H9 (cell line): ENCODE results near the gene FAM53B. TPM values are rescaled to one million over a fixed set of nuclear protein-coding genes. Genes with fewer than 3 reads are reported as not detected.

Source experiments
- DNase-seq: peaks from one replicate; pipeline ENCODE4 v3.0.0-alpha.2; 2017
- H2AFZ ChIP-seq: one replicate; pipeline ENCODE4 v1.6.1; 2013; ENCODE audit warnings: mild to moderate bottlenecking, low read length, control low read depth, moderate library complexity
- H2AK5ac ChIP-seq: 2 replicates; pipeline ENCODE4 v1.6.1; 2013; ENCODE audit warnings: low read length, control low read depth, mixed read lengths; ENCODE audit not compliant: insufficient read length
- H2BK120ac ChIP-seq: one replicate; pipeline ENCODE4 v1.6.1; 2013; ENCODE audit warnings: low read depth, mild to moderate bottlenecking, low read length, control low read depth, inconsistent platforms; ENCODE audit not compliant: poor library complexity, severe bottlenecking
- H2BK12ac ChIP-seq: 2 replicates; pipeline ENCODE4 v1.6.1; 2013; ENCODE audit warnings: low read length, control low read depth, mixed read lengths, low read depth; ENCODE audit not compliant: insufficient read length
- H2BK15ac ChIP-seq: 2 replicates; pipeline ENCODE4 v1.6.1; 2013; ENCODE audit warnings: low read depth, low read length, control low read depth
- H2BK20ac ChIP-seq: one replicate; pipeline ENCODE4 v1.6.1; 2013; ENCODE audit warnings: low read depth, mild to moderate bottlenecking, low read length, control low read depth, inconsistent platforms; ENCODE audit not compliant: poor library complexity, severe bottlenecking
- H2BK5ac ChIP-seq: 2 replicates; pipeline ENCODE4 v1.6.1; 2013; ENCODE audit warnings: low read length, control low read depth, mixed read lengths; ENCODE audit not compliant: insufficient read length
- H3K14ac ChIP-seq: 2 replicates; pipeline ENCODE4 v1.6.1; 2013; ENCODE audit warnings: low read length, control low read depth; ENCODE audit not compliant: insufficient read depth
- H3K18ac ChIP-seq: 2 replicates; pipeline ENCODE4 v1.6.1; 2013; ENCODE audit warnings: low read depth, mild to moderate bottlenecking, mixed read lengths, low read length, control low read depth; ENCODE audit not compliant: insufficient read length
- H3K23ac ChIP-seq: 2 replicates; pipeline ENCODE4 v1.6.1; 2013; ENCODE audit warnings: low read length, control low read depth, mixed read lengths, low read depth; ENCODE audit not compliant: insufficient read length
- H3K23me2 ChIP-seq: 2 replicates; pipeline ENCODE4 v1.6.1; 2013; ENCODE audit warnings: low read depth, mild to moderate bottlenecking, mixed read lengths, low read length, control low read depth; ENCODE audit not compliant: insufficient read length, poor library complexity, severe bottlenecking
- H3K27ac ChIP-seq: 2 replicates; pipeline ENCODE4 v1.5.1; 2013; ENCODE audit warnings: low read length, control low read depth, mixed read lengths, low read depth; ENCODE audit not compliant: insufficient read length
- H3K27me3 ChIP-seq: 2 replicates; pipeline ENCODE4 v1.6.1; 2013; ENCODE audit warnings: low read length, control low read depth, inconsistent platforms; ENCODE audit not compliant: insufficient read depth
- H3K4ac ChIP-seq: 2 replicates; pipeline ENCODE4 v1.6.1; 2013; ENCODE audit warnings: low read depth, mild to moderate bottlenecking, control low read depth, inconsistent platforms, low read length, moderate library complexity
- H3K4me1 ChIP-seq: 2 replicates; pipeline ENCODE4 v1.6.1; 2013; ENCODE audit warnings: low read length, control low read depth, inconsistent platforms; ENCODE audit not compliant: insufficient read depth
- H3K4me2 ChIP-seq: 2 replicates; pipeline ENCODE4 v1.6.1; 2013; ENCODE audit warnings: low read length, control low read depth, mixed read lengths; ENCODE audit not compliant: insufficient read length, insufficient read depth
- H3K56ac ChIP-seq: 2 replicates; pipeline ENCODE4 v1.6.1; 2013; ENCODE audit warnings: low read depth, mild to moderate bottlenecking, mixed read lengths, low read length, control low read depth; ENCODE audit not compliant: insufficient read length
- H3K79me1 ChIP-seq: 2 replicates; pipeline ENCODE4 v1.6.1; 2013; ENCODE audit warnings: low read depth, mild to moderate bottlenecking, moderate library complexity, low read length, control low read depth, inconsistent platforms; ENCODE audit not compliant: insufficient read depth, poor library complexity, severe bottlenecking
- H3K79me2 ChIP-seq: 2 replicates; pipeline ENCODE4 v1.6.1; 2013; ENCODE audit warnings: low read length, control low read depth, inconsistent platforms; ENCODE audit not compliant: insufficient read depth
- H3K9ac ChIP-seq: 2 replicates; pipeline ENCODE4 v1.6.1; 2013; ENCODE audit warnings: low read length, control low read depth, mixed read lengths; ENCODE audit not compliant: insufficient read length; ENCODE audit errors: extremely low read depth
- H3K9me3 ChIP-seq: one replicate; pipeline ENCODE4 v1.6.1; 2013; ENCODE audit warnings: low read depth, low read length, inconsistent platforms; ENCODE audit not compliant: control insufficient read depth
- H3T11ph ChIP-seq: one replicate; pipeline ENCODE4 v1.6.1; 2013; ENCODE audit warnings: mild to moderate bottlenecking, low read length, control low read depth, inconsistent platforms
- H4K20me1 ChIP-seq: one replicate; pipeline ENCODE4 v1.6.1; 2013; ENCODE audit not compliant: control insufficient read depth, insufficient read length, insufficient read depth
- H4K5ac ChIP-seq: 2 replicates; pipeline ENCODE4 v1.6.1; 2013; ENCODE audit warnings: low read depth, mild to moderate bottlenecking, mixed read lengths, low read length, control low read depth; ENCODE audit not compliant: insufficient read length
- H4K8ac ChIP-seq: replicated peaks from 2 replicates; pipeline ENCODE4 v1.6.1; 2013; ENCODE audit warnings: low read length, control low read depth, mixed read lengths, low read depth; ENCODE audit not compliant: insufficient read length
- H4K91ac ChIP-seq: 2 replicates; pipeline ENCODE4 v1.6.1; 2013; ENCODE audit warnings: low read depth, mild to moderate bottlenecking, moderate library complexity, mixed read lengths, low read length, control low read depth; ENCODE audit not compliant: insufficient read length
- H3K27ac Mint-ChIP-seq, 3 experiments: 2 replicates in 2 of 3; 3 replicates in 1 of 3; pipeline ENCODE4 v1.8.0; 2020 to 2021; ENCODE audit warnings: mixed read lengths in 3 of 3, mild to moderate bottlenecking in 1 of 3, moderate library complexity in 1 of 3
- H3K27me3 Mint-ChIP-seq: 2 replicates; pipeline ENCODE4 v1.8.0; 2021; ENCODE audit warnings: low read depth, mild to moderate bottlenecking, moderate library complexity, mixed read lengths
- H3K36me3 Mint-ChIP-seq, 3 experiments: 2 replicates in 2 of 3; 3 replicates in 1 of 3; pipeline ENCODE4 v1.8.0; 2020 to 2021; ENCODE audit warnings: low read depth in 3 of 3, mixed read lengths in 3 of 3; ENCODE audit not compliant: insufficient read depth in 1 of 3
- H3K4me1 Mint-ChIP-seq, 2 experiments: 2 replicates each; pipeline ENCODE4 v1.8.0; 2020; ENCODE audit warnings: mixed read lengths in 2 of 2
- H3K4me3 Mint-ChIP-seq, 2 experiments: 2 replicates in 1 of 2; 3 replicates in 1 of 2; pipeline ENCODE4 v1.8.0; 2020 to 2021; ENCODE audit warnings: mild to moderate bottlenecking in 2 of 2, mixed read lengths in 2 of 2, moderate library complexity in 1 of 2
- H3K9me3 Mint-ChIP-seq, 2 experiments: 2 replicates in 1 of 2; 3 replicates in 1 of 2; pipeline ENCODE4 v1.8.0; 2020; ENCODE audit warnings: mild to moderate bottlenecking in 2 of 2, mixed read lengths in 2 of 2, moderate library complexity in 1 of 2
- CTCF ChIP-seq: fragments of 200-600 bp; sonication (generic); conservative IDR thresholded peaks from 3 replicates; pipeline ENCODE4 v1.8.0; 2021; ENCODE audit warnings: antibody characterized with exemption, mild to moderate bottlenecking
- WGBS: extraction: QIAGEN DNeasy Blood & Tissue Kit; methylation state at CpG from one replicate; pipeline ENCODE4 v1.1.7; 2013; ENCODE audit warnings: missing lambda C conversion rate, low lambda C conversion rate, mixed read lengths; ENCODE audit not compliant: insufficient read length; ENCODE audit errors: extremely low coverage; 5-methylcytosine and 5-hydroxymethylcytosine counted together
- total RNA-seq: library from RNA; stranded (reverse); gene quantifications from 2 replicates; pipeline ENCODE4 v1.2.1, GENCODE V29; 2021

Gene FAM53B
- total RNA-seq, 1 experiment from 2014 or later: 11.5 TPM

GRCh38 chr10:124653311-124653710 lies 90.9 kb downstream of the FAM53B start:
- H3K27ac ChIP-seq: no peak overlapping the region
- no peak overlapping the region for H3K4me2 ChIP-seq
- H3K18ac ChIP-seq: no peak overlapping the region
- Mint-ChIP-seq H3K9me3 (no peaks in the 10 kb centered on the region), H3K27ac (no peak overlapping the region; a peak in 1 of 7 replicates), H3K4me3 (no peak overlapping the region), H3K4me1 (peaks cover 41 to 48% of the 10 kb centered on the region in 2 experiments), H3K36me3 (peaks cover 0 to 4% (median 2%) of the 10 kb centered on the region in 3 experiments; a peak in 2 of 7 replicates), H3K27me3 (no peaks in the 10 kb centered on the region)
- WGBS: no CpG with 5 or more reads among the region's 7 CpGs
- no peak overlapping the region for H2BK5ac ChIP-seq
- H2BK20ac ChIP-seq: no peak overlapping the region
- H2BK120ac ChIP-seq: no peak overlapping the region
- no peaks in the 10 kb centered on the region for H3K79me2 ChIP-seq
- H3K9ac ChIP-seq: no peak overlapping the region
- H2AFZ ChIP-seq: no peak overlapping the region
- H3K56ac ChIP-seq: no peak overlapping the region
- H2BK12ac ChIP-seq: no peak overlapping the region
- H3K9me3 ChIP-seq: no peaks in the 10 kb centered on the region
- no peaks in the 10 kb centered on the region for H3K27me3 ChIP-seq
- no peak for DNase-seq
- no peaks in the 10 kb centered on the region for H3K23me2 ChIP-seq
- H4K20me1 ChIP-seq: peaks cover 2% of the 10 kb centered on the region
- H4K5ac ChIP-seq: no peak overlapping the region
- no peak overlapping the region for H4K91ac ChIP-seq
- H3K14ac ChIP-seq: no peak overlapping the region; the same call in 1 of the 2 replicates
- no peak overlapping the region for H4K8ac ChIP-seq
- H3K79me1 ChIP-seq: no peaks in the 10 kb centered on the region
- H3K4me1 ChIP-seq: peaks cover 6% of the 10 kb centered on the region; the same call in 1 of the 2 replicates
- no peak overlapping the region for H3K4ac ChIP-seq
- TF ChIP-seq CTCF: no peak
- H2BK15ac ChIP-seq: no peak overlapping the region
- no peak overlapping the region for H3T11ph ChIP-seq
- no peak overlapping the region for H2AK5ac ChIP-seq
- no peak overlapping the region for H3K23ac ChIP-seq
